Hepatocyte (in vitro differentiated cells): ENCODE results near the gene KRTAP3-2. TPM values are rescaled to one million over a fixed set of nuclear protein-coding genes. Genes with fewer than 3 reads are reported as not detected.

Experiments
- DNase-seq: peaks from one replicate; pipeline ENCODE4 v3.0.0-alpha.2; 2016; ENCODE audit warnings: low spot score
- H2AFZ ChIP-seq: fragments of 200-600 bp; sonication (generic); 2 replicates; pipeline ENCODE4 v1.6.0; 2016; ENCODE audit warnings: antibody characterized with exemption, mild to moderate bottlenecking
- H3K27ac ChIP-seq: fragments of 200-600 bp; sonication (generic); 2 replicates; pipeline ENCODE4 v1.5.1; 2016; ENCODE audit warnings: mild to moderate bottlenecking
- H3K27me3 ChIP-seq: fragments of 200-600 bp; sonication (generic); 2 replicates; pipeline ENCODE4 v1.6.1; 2016
- H3K36me3 ChIP-seq: fragments of 200-600 bp; sonication (generic); replicated peaks from 2 replicates; pipeline ENCODE4 v1.5.1; 2016; ENCODE audit warnings: low read depth; ENCODE audit not compliant: insufficient read depth
- H3K4me1 ChIP-seq: fragments of 200-600 bp; sonication (generic); 2 replicates; pipeline ENCODE4 v1.5.1; 2016; ENCODE audit warnings: mild to moderate bottlenecking, moderate library complexity; ENCODE audit not compliant: insufficient read depth
- H3K4me2 ChIP-seq: fragments of 200-600 bp; sonication (generic); 2 replicates; pipeline ENCODE4 v1.6.0; 2016
- H3K4me3 ChIP-seq: fragments of 200-600 bp; sonication (generic); 2 replicates; pipeline ENCODE4 v1.5.1; 2016; ENCODE audit warnings: mild to moderate bottlenecking
- H3K79me2 ChIP-seq: fragments of 200-600 bp; sonication (generic); 2 replicates; pipeline ENCODE4 v1.6.0; 2017; ENCODE audit warnings: mild to moderate bottlenecking
- H3K9me2 ChIP-seq: fragments of 200-600 bp; sonication (generic); replicated peaks from 2 replicates; pipeline ENCODE4 v1.6.0; 2017; ENCODE audit warnings: mild to moderate bottlenecking; ENCODE audit not compliant: insufficient read depth
- H3K9me3 ChIP-seq: fragments of 200-600 bp; sonication (generic); 2 replicates; pipeline ENCODE4 v1.5.1; 2016; ENCODE audit warnings: low read depth, mild to moderate bottlenecking
- H4K20me1 ChIP-seq: fragments of 200-600 bp; sonication (generic); 2 replicates; pipeline ENCODE4 v1.6.0; 2016; ENCODE audit warnings: mild to moderate bottlenecking; ENCODE audit not compliant: insufficient read depth, poor library complexity, severe bottlenecking
- CTCF ChIP-seq: fragments of 200-600 bp; sonication (generic); IDR thresholded peaks from 2 replicates; pipeline ENCODE4 v1.5.1; 2016; ENCODE audit warnings: antibody characterized with exemption, mild to moderate bottlenecking; ENCODE audit not compliant: poor library complexity
- EZH2 ChIP-seq: fragments of 200-600 bp; sonication (generic); IDR thresholded peaks from 2 replicates; pipeline ENCODE4 v1.6.1; 2016; ENCODE audit warnings: antibody characterized with exemption, mild to moderate bottlenecking, borderline replicate concordance
- EZH2phosphoT487 ChIP-seq: fragments of 200-600 bp; sonication (generic); IDR thresholded peaks from one replicate; pipeline ENCODE4 v1.6.1; 2018; ENCODE audit warnings: antibody characterized with exemption, mild to moderate bottlenecking, low read depth, moderate library complexity; ENCODE audit not compliant: unreplicated experiment, severe bottlenecking
- WGBS: methylation state at CpG from one replicate; pipeline ENCODE4 v1.1.6; 2016; ENCODE audit warnings: low lambda C conversion rate; ENCODE audit errors: missing lambda C conversion rate; 5-methylcytosine and 5-hydroxymethylcytosine counted together
- polyA plus RNA-seq: library from polyadenylated mRNA; unstranded; fragments of >200 nt; fragmentation: Nextera tagmentation; extraction: Ambion mirVana; gene quantifications from 2 replicates; pipeline ENCODE4 v1.2.1, GENCODE V29; 2016
- total RNA-seq: library from RNA; depleted of rRNA; stranded (reverse); fragments of >200 nt; gene quantifications from 2 replicates; pipeline ENCODE4 v1.2.3, GENCODE V29; 2014

The KRTAP3-2 gene
- total and polyA plus RNA-seq, 2 experiments from 2014 or later, result not detected

GRCh38 chr17:40993084-40993483, 6.6 kb downstream of the KRTAP3-2 start:
- no peak overlapping the region for H3K4me3 ChIP-seq
- H3K79me2 ChIP-seq, result no peaks in the 10 kb centered on the region
- no peak overlapping the region for H3K27ac ChIP-seq
- H3K4me1 ChIP-seq, result no peaks in the 10 kb centered on the region
- TF ChIP-seq EZH2phosphoT487 (no peak), EZH2 (no peak), CTCF (no peak)
- DNase-seq, result no peak
- no peaks in the 10 kb centered on the region for H4K20me1 ChIP-seq
- H3K9me3 ChIP-seq, result no peaks in the 10 kb centered on the region
- whole genome bisulfite sequencing, result 94% methylated on average over 2 of the region's 2 CpGs
- H3K27me3 ChIP-seq, result peaks cover 4% of the 10 kb centered on the region
- H2AFZ ChIP-seq, result no peak overlapping the region
- H3K9me2 ChIP-seq, result no peaks in the 10 kb centered on the region
- H3K36me3 ChIP-seq, result no peaks in the 10 kb centered on the region
- H3K4me2 ChIP-seq, result no peak overlapping the region

GRCh38 chr17:40992666-40993065, 7.0 kb downstream of the KRTAP3-2 start:
- H4K20me1 ChIP-seq, result no peaks in the 10 kb centered on the region
- H3K27me3 ChIP-seq, result peaks cover 3% of the 10 kb centered on the region
- H3K27ac ChIP-seq, result no peak overlapping the region
- WGBS, result 89% methylated on average over 3 of the region's 3 CpGs
- no peak overlapping the region for H3K4me2 ChIP-seq
- no peaks in the 10 kb centered on the region for H3K36me3 ChIP-seq
- H3K79me2 ChIP-seq, result no peaks in the 10 kb centered on the region
- H3K9me2 ChIP-seq, result no peaks in the 10 kb centered on the region
- H3K4me3 ChIP-seq, result no peak overlapping the region
- DNase-seq, result no peak
- TF ChIP-seq EZH2phosphoT487 (no peak), CTCF (no peak), EZH2 (no peak)
- H3K4me1 ChIP-seq, result no peaks in the 10 kb centered on the region
- no peaks in the 10 kb centered on the region for H3K9me3 ChIP-seq
- H2AFZ ChIP-seq, result no peak overlapping the region

GRCh38 chr17:40986920-40987319, 12.8 kb downstream of the KRTAP3-2 start:
- TF ChIP-seq EZH2 (no peak), EZH2phosphoT487 (no peak), CTCF (no peak)
- Histone ChIP-seq H3K79me2 (no peaks in the 10 kb centered on the region), H3K27ac (no peak overlapping the region)

GRCh38 chr17:40984226-40984625, 15.5 kb downstream of the KRTAP3-2 start, which contains the start of gene KRT40:
Gene KRT40, minus strand, starts transcription at chr17:40984326. Its CDS starts 53 bp downstream, at chr17:40984273.
- Histone ChIP-seq H2AFZ (no peak within 1 kb of the TSS), H3K4me1 (peaks cover 6% of the 10 kb centered on the region), H3K4me3 (no peak within 1 kb of the TSS), H4K20me1 (no peaks in the 10 kb centered on the region), H3K9me2 (no peaks in the 10 kb centered on the region), H3K27me3 (no peaks in the 10 kb centered on the region), H3K36me3 (no peaks in the 10 kb centered on the region), H3K4me2 (no peak within 1 kb of the TSS), H3K9me3 (no peaks in the 10 kb centered on the region), H3K79me2 (no peaks in the 10 kb centered on the region), H3K27ac (no peak within 1 kb of the TSS)
- TF ChIP-seq EZH2 (no peak), CTCF (no peak), EZH2phosphoT487 (no peak)
- DNase-seq, result no peak
- 59% methylated on average over 3 of the region's 3 CpGs for WGBS

More at GRCh38 chr17:40986920-40987319, 12.8 kb downstream of the KRTAP3-2 start:
- Histone ChIP-seq H3K27me3 (no peaks in the 10 kb centered on the region), H3K4me1 (no peaks in the 10 kb centered on the region), H4K20me1 (no peaks in the 10 kb centered on the region), H3K9me3 (no peaks in the 10 kb centered on the region), H3K4me2 (no peak overlapping the region), H3K4me3 (no peak overlapping the region), H3K9me2 (no peaks in the 10 kb centered on the region), H3K36me3 (no peaks in the 10 kb centered on the region), H2AFZ (no peak overlapping the region)
- WGBS, result 77% methylated on average over 8 of the region's 8 CpGs
- no peak for DNase-seq
